Astrocyte (in vitro differentiated cells and primary cell): ENCODE results near the gene UBE2S. TPM values are rescaled to one million over a fixed set of nuclear protein-coding genes. Genes with fewer than 3 reads are reported as not detected.

Experiments used
- DNase-seq: peaks from one replicate; pipeline ENCODE4 v3.0.0-alpha.2; 2010; ENCODE audit warnings: low read depth
- FAIRE-seq: peaks from 2 replicates; lab custom pipeline; 2011; peaks lifted over from hg19 to GRCh38; lab: Jason Lieb, UNC
- H2AFZ ChIP-seq: 2 replicates; pipeline ENCODE4 v1.6.0; 2012; ENCODE audit warnings: low read depth, low read length, inconsistent platforms
- H3K27ac ChIP-seq: 2 replicates; pipeline ENCODE4 v1.5.1; 2011; ENCODE audit warnings: low read depth, low read length, inconsistent platforms
- H3K27me3 ChIP-seq: 2 replicates; pipeline ENCODE4 v1.6.0; 2011; ENCODE audit warnings: low read length, inconsistent platforms; ENCODE audit not compliant: insufficient read depth
- H3K36me3 ChIP-seq: 2 replicates; pipeline ENCODE4 v1.5.1; 2011; ENCODE audit warnings: low read length, inconsistent platforms; ENCODE audit not compliant: insufficient read depth
- H3K4me1 ChIP-seq: 2 replicates; pipeline ENCODE4 v1.5.1; 2011; ENCODE audit warnings: low read length, inconsistent platforms; ENCODE audit not compliant: insufficient read depth
- H3K4me2 ChIP-seq: 2 replicates; pipeline ENCODE4 v1.6.0; 2012; ENCODE audit warnings: low read length, inconsistent platforms
- H3K4me3 ChIP-seq: 2 replicates; pipeline ENCODE4 v1.5.1; 2011; ENCODE audit warnings: low read depth, mild to moderate bottlenecking, low read length, inconsistent platforms; ENCODE audit not compliant: insufficient read depth
- H3K79me2 ChIP-seq: 2 replicates; pipeline ENCODE4 v1.6.0; 2012; ENCODE audit warnings: mild to moderate bottlenecking, low read length, inconsistent platforms; ENCODE audit not compliant: insufficient read depth
- H3K9ac ChIP-seq: 2 replicates; pipeline ENCODE4 v1.6.0; 2012; ENCODE audit warnings: mild to moderate bottlenecking, low read length, inconsistent platforms
- H3K9me3 ChIP-seq: 2 replicates; pipeline ENCODE4 v1.5.1; 2012; ENCODE audit warnings: low read depth, mild to moderate bottlenecking, low read length, inconsistent platforms; ENCODE audit not compliant: insufficient read depth
- H4K20me1 ChIP-seq: 2 replicates; pipeline ENCODE4 v1.6.0; 2012; ENCODE audit warnings: low read length, inconsistent platforms; ENCODE audit not compliant: insufficient read depth
- H3K27ac Mint-ChIP-seq: one replicate; pipeline ENCODE4 v1.8.0; 2021; ENCODE audit warnings: mild to moderate bottlenecking, mixed read lengths; ENCODE audit not compliant: unreplicated experiment
- H3K27me3 Mint-ChIP-seq: one replicate; pipeline ENCODE4 v1.8.0; 2021; ENCODE audit warnings: low read depth, mixed read lengths; ENCODE audit not compliant: unreplicated experiment
- H3K36me3 Mint-ChIP-seq: one replicate; pipeline ENCODE4 v1.8.0; 2021; ENCODE audit warnings: low read depth, mixed read lengths; ENCODE audit not compliant: unreplicated experiment
- H3K4me1 Mint-ChIP-seq: one replicate; pipeline ENCODE4 v1.8.0; 2021; ENCODE audit warnings: low read depth, mixed read lengths; ENCODE audit not compliant: unreplicated experiment
- H3K4me3 Mint-ChIP-seq: one replicate; pipeline ENCODE4 v1.8.0; 2021; ENCODE audit warnings: mild to moderate bottlenecking, moderate library complexity, mixed read lengths; ENCODE audit not compliant: unreplicated experiment
- H3K9me3 Mint-ChIP-seq: one replicate; pipeline ENCODE4 v1.8.0; 2021; ENCODE audit warnings: mild to moderate bottlenecking, mixed read lengths; ENCODE audit not compliant: unreplicated experiment
- EZH2 ChIP-seq: IDR thresholded peaks from 2 replicates; pipeline ENCODE4 v1.6.1; 2012; ENCODE audit warnings: mild to moderate bottlenecking, low read length, inconsistent platforms; ENCODE audit not compliant: insufficient read depth
- total RNA-seq: library from RNA; stranded (reverse); gene quantifications from 2 replicates; pipeline ENCODE4 v1.2.1, GENCODE V29; 2021
- TF ChIP-seq, protein P1 (sequence below): IDR thresholded peaks from 2 replicates; pipeline ENCODE4 v1.5.1; 2011; ENCODE audit warnings: low read depth, mild to moderate bottlenecking, inconsistent platforms, low read length, moderate library complexity; ENCODE audit not compliant: insufficient read depth

The UBE2S gene
- total RNA-seq, 1 donor from 2014 or later: 116 TPM

DNA sequence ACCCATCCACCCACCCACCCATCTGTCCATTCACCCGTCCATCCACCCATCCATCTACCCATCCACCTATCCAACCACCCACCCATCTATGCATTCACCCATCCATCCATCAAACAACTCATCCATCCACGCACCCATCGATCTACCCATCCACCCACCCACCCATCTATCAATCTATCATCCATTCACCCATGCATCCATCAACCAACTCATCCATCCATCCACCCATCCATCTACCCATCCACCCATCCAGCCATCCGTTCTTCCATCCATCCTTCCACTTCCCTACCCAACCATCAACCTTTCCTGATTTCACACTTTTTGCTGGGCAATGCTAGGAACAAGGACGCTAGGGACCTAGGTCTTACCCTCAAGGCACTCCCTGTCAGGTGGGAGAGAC is 25.6 kb downstream of the UBE2S start:
- Histone ChIP-seq H3K79me2 (peaks cover 13% of the 10 kb centered on the region), H3K36me3 (peaks cover 2% of the 10 kb centered on the region), H2AFZ (no peak overlapping the region), H3K9me3 (no peaks in the 10 kb centered on the region), H3K27ac (no peak overlapping the region), H3K27me3 (no peaks in the 10 kb centered on the region), H4K20me1 (peaks cover 12% of the 10 kb centered on the region), H3K9ac (no peak overlapping the region), H3K4me1 (peaks cover 22% of the 10 kb centered on the region), H3K4me3 (no peak overlapping the region), H3K4me2 (no peak overlapping the region)
- peaks cover 5% of the 10 kb centered on the region for H3K4me1 Mint-ChIP-seq
- TF ChIP-seq, protein P1, sequence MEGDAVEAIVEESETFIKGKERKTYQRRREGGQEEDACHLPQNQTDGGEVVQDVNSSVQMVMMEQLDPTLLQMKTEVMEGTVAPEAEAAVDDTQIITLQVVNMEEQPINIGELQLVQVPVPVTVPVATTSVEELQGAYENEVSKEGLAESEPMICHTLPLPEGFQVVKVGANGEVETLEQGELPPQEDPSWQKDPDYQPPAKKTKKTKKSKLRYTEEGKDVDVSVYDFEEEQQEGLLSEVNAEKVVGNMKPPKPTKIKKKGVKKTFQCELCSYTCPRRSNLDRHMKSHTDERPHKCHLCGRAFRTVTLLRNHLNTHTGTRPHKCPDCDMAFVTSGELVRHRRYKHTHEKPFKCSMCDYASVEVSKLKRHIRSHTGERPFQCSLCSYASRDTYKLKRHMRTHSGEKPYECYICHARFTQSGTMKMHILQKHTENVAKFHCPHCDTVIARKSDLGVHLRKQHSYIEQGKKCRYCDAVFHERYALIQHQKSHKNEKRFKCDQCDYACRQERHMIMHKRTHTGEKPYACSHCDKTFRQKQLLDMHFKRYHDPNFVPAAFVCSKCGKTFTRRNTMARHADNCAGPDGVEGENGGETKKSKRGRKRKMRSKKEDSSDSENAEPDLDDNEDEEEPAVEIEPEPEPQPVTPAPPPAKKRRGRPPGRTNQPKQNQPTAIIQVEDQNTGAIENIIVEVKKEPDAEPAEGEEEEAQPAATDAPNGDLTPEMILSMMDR: no peak
- no peak for TF ChIP-seq EZH2
- peaks cover 2% of the 10 kb centered on the region for H3K9me3 Mint-ChIP-seq
- FAIRE-seq (no peak), DNase-seq (no peak)
- peaks cover 9% of the 10 kb centered on the region for H3K36me3 Mint-ChIP-seq
- no peak overlapping the region for H3K4me3 Mint-ChIP-seq
- peaks cover 2% of the 10 kb centered on the region for H3K27me3 Mint-ChIP-seq
- H3K27ac Mint-ChIP-seq: no peak overlapping the region

- Histone ChIP-seq H4K20me1 (no peaks in the 10 kb centered on the region), H3K9ac (no peak overlapping the region), H3K4me3 (no peak overlapping the region), H3K9me3 (no peaks in the 10 kb centered on the region), H3K27ac (no peak overlapping the region), H3K27me3 (no peaks in the 10 kb centered on the region), H3K36me3 (no peaks in the 10 kb centered on the region), H3K79me2 (no peaks in the 10 kb centered on the region), H3K4me1 (peaks cover 21% of the 10 kb centered on the region), H2AFZ (no peak overlapping the region), H3K4me2 (no peak overlapping the region)
- DNase-seq (no peak), FAIRE-seq (no peak)
- Mint-ChIP-seq H3K27me3 (peaks cover 2% of the 10 kb centered on the region), H3K36me3 (peaks cover 6% of the 10 kb centered on the region), H3K27ac (no peak overlapping the region), H3K4me1 (peaks cover 11% of the 10 kb centered on the region), H3K9me3 (peaks cover 2% of the 10 kb centered on the region), H3K4me3 (no peak overlapping the region)
- no peak for TF ChIP-seq EZH2
- TF ChIP-seq, protein P1: no peak
Measured at GRCh38 chr19:55379174-55379573, 28.4 kb downstream of the UBE2S start.

DNA sequence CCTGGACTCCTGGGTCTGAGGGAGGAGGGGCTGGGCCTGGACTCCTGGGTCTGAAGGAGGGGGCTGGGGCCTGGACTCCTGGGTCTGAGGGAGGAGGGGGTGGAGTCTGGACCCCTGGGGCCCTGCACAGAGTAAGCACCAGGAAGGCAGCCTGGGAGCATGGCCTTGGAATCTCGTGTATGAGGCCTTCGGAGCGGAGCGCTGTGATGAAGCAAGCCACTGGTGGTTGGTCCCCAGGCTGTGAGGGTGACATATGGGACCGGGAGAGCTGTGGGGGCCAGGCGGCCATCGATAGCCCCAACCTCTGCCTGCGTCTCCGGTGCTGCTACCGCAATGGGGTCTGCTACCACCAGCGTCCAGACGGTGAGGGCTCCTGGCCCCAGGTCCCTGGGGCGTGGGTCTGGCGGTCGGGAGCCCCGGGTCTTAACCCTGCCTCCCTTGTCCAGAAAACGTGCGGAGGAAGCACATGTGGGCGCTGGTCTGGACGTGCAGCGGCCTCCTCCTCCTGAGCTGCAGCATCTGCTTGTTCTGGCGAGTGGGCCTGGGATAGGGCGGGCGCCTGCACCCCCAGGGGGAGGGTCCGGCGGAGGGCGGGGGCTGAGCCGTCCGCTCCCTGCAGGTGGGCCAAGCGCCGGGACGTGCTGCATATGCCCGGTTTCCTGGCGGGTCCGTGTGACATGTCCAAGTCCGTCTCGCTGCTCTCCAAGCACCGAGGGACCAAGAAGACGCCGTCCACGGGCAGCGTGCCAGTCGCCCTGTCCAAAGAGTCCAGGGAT is 30.0 kb downstream of the UBE2S start:
- no peaks in the 10 kb centered on the region for H4K20me1 ChIP-seq

More for the DNA sequence above, 30.0 kb downstream of the UBE2S start:
- Histone ChIP-seq H3K9me3 (no peaks in the 10 kb centered on the region), H3K27ac (no peak overlapping the region), H3K4me3 (no peak overlapping the region), H3K79me2 (no peaks in the 10 kb centered on the region), H2AFZ (no peak overlapping the region), H3K9ac (no peak overlapping the region), H3K36me3 (no peaks in the 10 kb centered on the region), H3K27me3 (no peaks in the 10 kb centered on the region), H3K4me2 (no peak overlapping the region), H3K4me1 (peaks cover 33% of the 10 kb centered on the region)
- no peak for DNase-seq
- no peak for FAIRE-seq
- Mint-ChIP-seq H3K27ac (no peak overlapping the region), H3K36me3 (peaks cover 6% of the 10 kb centered on the region), H3K4me3 (no peak overlapping the region), H3K27me3 (peaks cover 2% of the 10 kb centered on the region), H3K9me3 (peaks cover 2% of the 10 kb centered on the region), H3K4me1 (peaks cover 17% of the 10 kb centered on the region)
- TF ChIP-seq, protein P1: no peak
- TF ChIP-seq EZH2: no peak
